Parathyroid adenoma (tissue), 2 donors: ENCODE results near the gene CCDC3.

ENCODE experiments used
- H2AFZ ChIP-seq: fragments of 300-600 bp; sonication (generic); one replicate; pipeline ENCODE4 v1.7.0; 2017; ENCODE audit warnings: antibody characterized with exemption, mild to moderate bottlenecking
- H3K27ac ChIP-seq: fragments of 300-600 bp; sonication (generic); one replicate; pipeline ENCODE4 v1.7.0; 2017
- H3K27me3 ChIP-seq: fragments of 300-600 bp; sonication (generic); one replicate; pipeline ENCODE4 v1.7.0; 2017; ENCODE audit warnings: low read length; ENCODE audit not compliant: control insufficient read depth, insufficient read depth
- H3K36me3 ChIP-seq: fragments of 300-600 bp; sonication (generic); one replicate; pipeline ENCODE4 v1.7.0; 2017; ENCODE audit warnings: low read length; ENCODE audit not compliant: control insufficient read depth, insufficient read depth
- H3K4me1 ChIP-seq: fragments of 300-600 bp; sonication (generic); one replicate; pipeline ENCODE4 v1.7.0; 2017; ENCODE audit warnings: control low read depth
- H3K4me2 ChIP-seq: fragments of 300-600 bp; sonication (generic); one replicate; pipeline ENCODE4 v1.7.0; 2017; ENCODE audit warnings: low read length
- H3K4me3 ChIP-seq: fragments of 300-600 bp; sonication (generic); one replicate; pipeline ENCODE4 v1.7.0; 2017; ENCODE audit warnings: low read depth, low read length
- H3K79me2 ChIP-seq: fragments of 300-600 bp; sonication (generic); one replicate; pipeline ENCODE4 v1.7.0; 2017; ENCODE audit warnings: control low read depth
- H3K9ac ChIP-seq: fragments of 300-600 bp; sonication (generic); one replicate; pipeline ENCODE4 v1.7.0; 2017; ENCODE audit warnings: mild to moderate bottlenecking
- H3K9me3 ChIP-seq: fragments of 300-600 bp; sonication (generic); one replicate; pipeline ENCODE4 v1.7.0; 2017; ENCODE audit warnings: low read length; ENCODE audit not compliant: control insufficient read depth
- CTCF ChIP-seq: fragments of 300-600 bp; sonication (generic); IDR thresholded peaks from one replicate; pipeline ENCODE4 v1.7.0; 2017; ENCODE audit warnings: antibody characterized with exemption, mild to moderate bottlenecking
- donor health status: primary hyperparathyroidism.

CCDC3 gene

GRCh38 chr10:13019280-13019679 lies 17.8 kb upstream of the CCDC3 start:
- no peak overlapping the region for H3K4me2 ChIP-seq
- H3K9me3 ChIP-seq, result no peaks in the 10 kb centered on the region
- no peaks in the 10 kb centered on the region for H3K36me3 ChIP-seq
- no peaks in the 10 kb centered on the region for H3K79me2 ChIP-seq
- H2AFZ ChIP-seq, result no peak overlapping the region
- no peaks in the 10 kb centered on the region for H3K27me3 ChIP-seq
- H3K27ac ChIP-seq, result no peak overlapping the region
- TF ChIP-seq CTCF, result no peak
- H3K4me1 ChIP-seq, result no peaks in the 10 kb centered on the region
- H3K9ac ChIP-seq, result no peak overlapping the region
- H3K4me3 ChIP-seq, result no peak overlapping the region

GRCh38 chr10:13018171-13018570 lies 16.7 kb upstream of the CCDC3 start:
- Histone ChIP-seq H3K4me3 (no peak overlapping the region), H2AFZ (no peak overlapping the region), H3K36me3 (no peaks in the 10 kb centered on the region), H3K27ac (no peak overlapping the region), H3K4me2 (no peak overlapping the region), H3K27me3 (no peaks in the 10 kb centered on the region), H3K9me3 (no peaks in the 10 kb centered on the region), H3K4me1 (no peaks in the 10 kb centered on the region), H3K9ac (no peak overlapping the region), H3K79me2 (no peaks in the 10 kb centered on the region)
- no peak for TF ChIP-seq CTCF

GRCh38 chr10:13016886-13017285 lies 15.4 kb upstream of the CCDC3 start:
- no peaks in the 10 kb centered on the region for H3K79me2 ChIP-seq

GRCh38 chr10:13016426-13016825 lies 14.9 kb upstream of the CCDC3 start:
- no peaks in the 10 kb centered on the region for H3K27me3 ChIP-seq

More at GRCh38 chr10:13016886-13017285, 15.4 kb upstream of the CCDC3 start:
- Histone ChIP-seq H3K9me3 (no peaks in the 10 kb centered on the region), H2AFZ (no peak overlapping the region), H3K4me1 (no peaks in the 10 kb centered on the region), H3K9ac (no peak overlapping the region), H3K4me2 (no peak overlapping the region), H3K27ac (no peak overlapping the region), H3K36me3 (no peaks in the 10 kb centered on the region), H3K4me3 (no peak overlapping the region), H3K27me3 (no peaks in the 10 kb centered on the region)
- no peak for TF ChIP-seq CTCF

More at GRCh38 chr10:13016426-13016825, 14.9 kb upstream of the CCDC3 start:
- Histone ChIP-seq H2AFZ (no peak overlapping the region), H3K4me3 (no peak overlapping the region), H3K79me2 (no peaks in the 10 kb centered on the region), H3K9ac (no peak overlapping the region), H3K4me1 (no peaks in the 10 kb centered on the region), H3K9me3 (no peaks in the 10 kb centered on the region), H3K27ac (no peak overlapping the region), H3K4me2 (no peak overlapping the region), H3K36me3 (no peaks in the 10 kb centered on the region)
- TF ChIP-seq CTCF, result no peak
